GM12892 (cell line): Measurements from ENCODE around the gene DAB1.

ENCODE experiments used
- POLR2A ChIP-seq: IDR thresholded peaks from 2 replicates; pipeline ENCODE4 v1.6.1; 2011; ENCODE audit warnings: low read depth, low read length, control low read depth
- POLR2AphosphoS5 ChIP-seq: IDR thresholded peaks from 2 replicates; pipeline ENCODE4 v1.6.1; 2011; ENCODE audit warnings: low read depth, low read length, control low read depth

GRCh38 chr1:57357462-57357861, 66.4 kb downstream of the DAB1 start:
- TF ChIP-seq POLR2A (no peak), POLR2AphosphoS5 (no peak)
